Keratinocyte (primary cell): ENCODE data around the gene PFN1. TPM values are rescaled to one million over a fixed set of nuclear protein-coding genes. Genes with fewer than 3 reads are reported as not detected.

ENCODE experiments used
- DNase-seq: peaks from one replicate; pipeline ENCODE4 v3.0.0-alpha.2; 2011; ENCODE audit warnings: low read depth, missing footprints, low spot score
- FAIRE-seq: peaks from 2 replicates; lab custom pipeline; 2011; peaks lifted over from hg19 to GRCh38; lab: Jason Lieb, UNC
- H2AFZ ChIP-seq: 2 replicates; pipeline ENCODE4 v1.6.0; 2012; ENCODE audit warnings: low read length, control low read depth, inconsistent platforms; ENCODE audit not compliant: control insufficient read depth
- H3K27ac ChIP-seq: 2 replicates; pipeline ENCODE4 v1.5.1; 2011; ENCODE audit warnings: low read length; ENCODE audit not compliant: control insufficient read depth, insufficient read depth
- H3K27me3 ChIP-seq: 3 replicates; pipeline ENCODE4 v1.6.0; 2011; ENCODE audit warnings: low read length; ENCODE audit not compliant: control insufficient read depth, insufficient read depth; ENCODE audit errors: extremely low read depth
- H3K36me3 ChIP-seq, 2 experiments: 2 replicates in 1 of 2; 3 replicates in 1 of 2; pipeline ENCODE4 v1.5.1; 2011; ENCODE audit warnings: low read length in 2 of 2, mild to moderate bottlenecking in 1 of 2; ENCODE audit not compliant: control insufficient read depth in 2 of 2, insufficient read depth in 2 of 2; ENCODE audit errors: extremely low read depth in 1 of 2
- H3K4me1 ChIP-seq: 3 replicates; pipeline ENCODE4 v1.5.1; 2011; ENCODE audit warnings: low read length; ENCODE audit not compliant: control insufficient read depth, insufficient read depth; ENCODE audit errors: extremely low read depth
- H3K4me2 ChIP-seq: 3 replicates; pipeline ENCODE4 v1.6.0; 2011; ENCODE audit warnings: low read depth, low read length; ENCODE audit not compliant: control insufficient read depth, insufficient read depth; ENCODE audit errors: extremely low read depth
- H3K4me3 ChIP-seq, 3 experiments: fragments of 200-600 bp in 1 of 3; sonication (generic) in 1 of 3; 2 replicates in 2 of 3; 3 replicates in 1 of 3; pipeline ENCODE4 v1.5.1; 2011 to 2016; ENCODE audit warnings: low read length in 3 of 3, mild to moderate bottlenecking in 3 of 3, control low read depth in 2 of 3, inconsistent platforms in 1 of 3, low read depth in 1 of 3, mixed read lengths in 1 of 3, mixed run types in 1 of 3, moderate library complexity in 1 of 3; ENCODE audit not compliant: control insufficient read depth in 2 of 3, insufficient read depth in 2 of 3; ENCODE audit errors: extremely low read depth in 1 of 3
- H3K79me2 ChIP-seq: 2 replicates; pipeline ENCODE4 v1.6.0; 2012; ENCODE audit warnings: low read length; ENCODE audit not compliant: control insufficient read depth, insufficient read depth
- H3K9ac ChIP-seq: 3 replicates; pipeline ENCODE4 v1.6.0; 2011; ENCODE audit warnings: low read length; ENCODE audit not compliant: control insufficient read depth, insufficient read depth; ENCODE audit errors: extremely low read depth
- H3K9me1 ChIP-seq: 3 replicates; pipeline ENCODE4 v1.6.0; 2011; ENCODE audit warnings: low read length; ENCODE audit not compliant: control insufficient read depth, insufficient read depth; ENCODE audit errors: extremely low read depth
- H3K9me3 ChIP-seq: 2 replicates; pipeline ENCODE4 v1.5.1; 2012; ENCODE audit warnings: low read depth, low read length; ENCODE audit not compliant: control insufficient read depth
- H4K20me1 ChIP-seq: 3 replicates; pipeline ENCODE4 v1.6.0; 2011; ENCODE audit warnings: low read length; ENCODE audit not compliant: control insufficient read depth, insufficient read depth; ENCODE audit errors: extremely low read depth
- CTCF ChIP-seq, 3 experiments: IDR thresholded peaks in 1 of 3; conservative IDR thresholded peaks in 1 of 3; optimal IDR thresholded peaks in 1 of 3; 2 replicates in 2 of 3; 3 replicates in 1 of 3; pipeline versions ENCODE3 to v1.5.1; 2011; ENCODE audit warnings: low read length in 3 of 3, mild to moderate bottlenecking in 3 of 3, moderate library complexity in 2 of 3, control low read depth in 1 of 3, inconsistent platforms in 1 of 3; ENCODE audit not compliant: insufficient read depth in 2 of 3; ENCODE audit errors: extremely low read depth in 1 of 3
- EZH2 ChIP-seq: IDR thresholded peaks from one replicate; pipeline ENCODE4 v1.6.1; 2012; ENCODE audit warnings: inconsistent platforms, mild to moderate bottlenecking, low read length, moderate library complexity
- dilution Hi-C: fragments of 300-500 bp; cut with MboI; formaldehyde crosslinking; loops from one replicate; pipeline ENCODE4 v1.7.0; 2020; ENCODE audit warnings: low sequenced_read_pairs; ENCODE audit not compliant: extremely low pct_ligation_motif_present
- polyA minus RNA-seq, 3 experiments: library from RNA; depleted of rRNA, polyadenylated mRNA; stranded (reverse); fragments of >200 nt; gene quantifications; 1 replicate in 1 of 3; 2 replicates in 1 of 3; 3 replicates in 1 of 3; pipeline ENCODE4 v1.2.3, GENCODE V29; 2011
- polyA plus RNA-seq, 5 experiments: library from polyadenylated mRNA; depleted of rRNA in 3 of 5; stranded (reverse) in 3 of 5; stranded (forward) in 1 of 5; unstranded in 1 of 5; fragments of >200 nt; gene quantifications; 1 replicate in 1 of 5; 2 replicates in 3 of 5; 3 replicates in 1 of 5; pipeline versions ENCODE4 v1.2.1 to v1.2.3, GENCODE V29; 2011 to 2012; ENCODE audit warnings: missing spikeins in 2 of 5, low read depth in 1 of 5, low replicate concordance in 1 of 5

PFN1 gene
- polyA plus RNA-seq (1,029 to 1,579 TPM (median 1,435 TPM) in 3 replicates), polyA minus RNA-seq (549 to 818 TPM (median 613 TPM) in 3 replicates)
- polyA plus RNA-seq (2011; ENCODE audit: low read depth): 93.5 TPM
- polyA plus RNA-seq (2011; cell fraction: cytosol; rRNA removed): 1,284 and 1,740 TPM in 2 replicates
- 522 and 618 TPM in 2 replicates for polyA plus RNA-seq (2011; cell fraction: nucleus; rRNA removed)
- polyA plus RNA-seq (2012; ENCODE audit: low replicate concordance): 752 and 2,112 TPM in 2 replicates
- polyA minus RNA-seq (2011; cell fraction: cytosol; rRNA and poly(A)+ RNA removed): 3,030 TPM
- polyA minus RNA-seq (2011; cell fraction: nucleus; rRNA and poly(A)+ RNA removed): 168 and 208 TPM in 2 replicates

GRCh38 chr17:4948166-4948930, at the start of gene PFN1:
Gene PFN1 (minus strand): TSS chr17:4948530. CDS start chr17:4948394, 136 bp downstream.
- Histone ChIP-seq H3K9me3 (no peaks in the 10 kb centered on the region), H3K27me3 (no peaks in the 10 kb centered on the region), H3K9me1 (peaks cover 1% of the 10 kb centered on the region), H3K36me3 (peaks cover 17 to 24% of the 10 kb centered on the region in 2 experiments), H3K9ac (peak within 1 kb of the TSS; percentile 94), H4K20me1 (peaks cover 15% of the 10 kb centered on the region), H3K27ac (peak within 1 kb of the TSS; percentile 98), H3K4me2 (peak within 1 kb of the TSS; percentile 89), H3K79me2 (peaks cover 33% of the 10 kb centered on the region), H2AFZ (peak within 1 kb of the TSS; percentile 51), H3K4me1 (peaks cover 39% of the 10 kb centered on the region), H3K4me3 (peak within 1 kb of the TSS; percentile 96 to 99 (median 97))
- dilution Hi-C loops: loop anchor here (10.0 kb wide), 1 partner anchor 56 kb away; no protein-coding TSS in a partner anchor
- no peak for DNase-seq
- FAIRE-seq: no peak
- TF ChIP-seq CTCF (optimal IDR thresholded peaks at IDR 0.05 in 1 of 3, IDR thresholded peaks at IDR 0.05 in 1 of 3, conservative IDR thresholded peaks at IDR 0.05 in 1 of 3; ENCODE audit: extremely low read depth in 1 of 3, insufficient read depth in 2 of 3, low read length in 3 of 3): no peak
- no peak for TF ChIP-seq EZH2

- DNase-seq (peak; percentile 25), FAIRE-seq (no peak)
- H4K20me1 ChIP-seq: peaks cover 3% of the 10 kb centered on the region
- H2AFZ ChIP-seq: peak within 1 kb of the TSS; percentile 89
- H3K9me1 ChIP-seq: no peaks in the 10 kb centered on the region
- H3K79me2 ChIP-seq: peaks cover 39% of the 10 kb centered on the region
- H3K4me3 ChIP-seq: peak within 1 kb of the TSS; percentile 92 to 99 (median 97)
- H3K27ac ChIP-seq: peak within 1 kb of the TSS; percentile 66
- no peaks in the 10 kb centered on the region for H3K9me3 ChIP-seq
- H3K27me3 ChIP-seq: no peaks in the 10 kb centered on the region
- peaks cover 16% of the 10 kb centered on the region for H3K4me1 ChIP-seq
- dilution Hi-C loops: no loop called here
- peak within 1 kb of the TSS; percentile 86 for H3K9ac ChIP-seq
- peak within 1 kb of the TSS; percentile 81 for H3K4me2 ChIP-seq
- peaks cover 20 to 28% of the 10 kb centered on the region in 2 experiments for H3K36me3 ChIP-seq
- TF ChIP-seq CTCF (optimal IDR thresholded peaks at IDR 0.05 in 1 of 3, IDR thresholded peaks at IDR 0.05 in 1 of 3, conservative IDR thresholded peaks at IDR 0.05 in 1 of 3; ENCODE audit: extremely low read depth in 1 of 3, insufficient read depth in 2 of 3, low read length in 3 of 3) (no peak), EZH2 (no peak)
These were observed 49.1 kb upstream of the PFN1 start, which contains the start of the genes INCA1 and KIF1C for GRCh38 chr17:4997302-4998026. Gene INCA1 (minus strand): TSS chr17:4997522. CDS start chr17:4994437, 3,085 bp downstream. Gene KIF1C (plus strand): TSS chr17:4997950. CDS start chr17:5000247, 2,297 bp downstream.
